CD14-positive monocyte (primary cell): ENCODE data around the gene SCUBE1. TPM values are rescaled to one million over a fixed set of nuclear protein-coding genes. Genes with fewer than 3 reads are reported as not detected.

Source experiments
- DNase-seq, 3 donors: peaks; one replicate each; pipeline ENCODE4 v3.0.0-alpha.2; 2011 to 2022
- H2AFZ ChIP-seq: 2 replicates; pipeline ENCODE4 v1.6.0; 2012; ENCODE audit warnings: mild to moderate bottlenecking, low read depth, low read length, inconsistent platforms; ENCODE audit not compliant: insufficient read depth, poor library complexity, severe bottlenecking
- H3K27ac ChIP-seq, 2 donors: 1 replicate in 1 of 2; 2 replicates in 1 of 2; pipeline ENCODE4 v1.5.1; 2012 to 2013; ENCODE audit warnings: low read length in 2 of 2, control low read depth in 1 of 2, inconsistent platforms in 1 of 2, low read depth in 1 of 2, mild to moderate bottlenecking in 1 of 2
- H3K27me3 ChIP-seq, 2 donors: one replicate each; pipeline versions ENCODE4 v1.6.0 to v1.6.1; 2011 to 2013; ENCODE audit warnings: low read length in 2 of 2; ENCODE audit not compliant: control insufficient read depth in 2 of 2, insufficient read depth in 2 of 2
- H3K36me3 ChIP-seq, 2 donors: replicated peaks in 1 of 2; 1 replicate in 1 of 2; 2 replicates in 1 of 2; pipeline versions ENCODE4 v1.5.1 to v1.6.1; 2012 to 2013; ENCODE audit warnings: low read length in 2 of 2, control low read depth in 1 of 2, inconsistent platforms in 1 of 2, mild to moderate bottlenecking in 1 of 2; ENCODE audit not compliant: insufficient read depth in 2 of 2, control insufficient read depth in 1 of 2
- H3K4me1 ChIP-seq, 2 donors: 1 replicate in 1 of 2; 2 replicates in 1 of 2; pipeline versions ENCODE4 v1.5.1 to v1.6.1; 2012 to 2013; ENCODE audit warnings: low read length in 2 of 2, control low read depth in 1 of 2, inconsistent platforms in 1 of 2, mild to moderate bottlenecking in 1 of 2, moderate library complexity in 1 of 2; ENCODE audit not compliant: insufficient read depth in 2 of 2, control insufficient read depth in 1 of 2
- H3K4me2 ChIP-seq: replicated peaks from 2 replicates; pipeline ENCODE3; 2012; ENCODE audit warnings: low read length, moderate library complexity, mild to moderate bottlenecking; ENCODE audit not compliant: poor library complexity, severe bottlenecking; ENCODE audit errors: extremely low read depth
- H3K4me3 ChIP-seq, 3 experiments: fragments of 200-600 bp in 1 of 3; sonication (generic) in 1 of 3; replicated peaks in 1 of 3; 1 replicate in 2 of 3; 2 replicates in 1 of 3; pipeline ENCODE4 v1.5.1; 2011 to 2013; ENCODE audit warnings: low read length in 3 of 3, mild to moderate bottlenecking in 3 of 3, control low read depth in 2 of 3, low read depth in 2 of 3, inconsistent platforms in 1 of 3, moderate library complexity in 1 of 3
- H3K79me2 ChIP-seq: 2 replicates; pipeline ENCODE4 v1.6.0; 2012; ENCODE audit warnings: mild to moderate bottlenecking, control low read depth, inconsistent platforms, low read length, moderate library complexity; ENCODE audit not compliant: insufficient read depth
- H3K9ac ChIP-seq: 2 replicates; pipeline ENCODE4 v1.6.0; 2017; ENCODE audit warnings: low read length, mild to moderate bottlenecking; ENCODE audit not compliant: insufficient read depth, poor library complexity, severe bottlenecking
- H3K9me3 ChIP-seq, 2 donors: replicated peaks in 1 of 2; 1 replicate in 1 of 2; 2 replicates in 1 of 2; pipeline versions ENCODE4 v1.5.1 to v1.6.1; 2012 to 2013; ENCODE audit warnings: low read length in 2 of 2, control low read depth in 1 of 2; ENCODE audit not compliant: control insufficient read depth in 1 of 2, insufficient read depth in 1 of 2
- H4K20me1 ChIP-seq: 2 replicates; pipeline ENCODE4 v1.6.0; 2012; ENCODE audit warnings: mild to moderate bottlenecking, low read length, control low read depth, moderate library complexity; ENCODE audit not compliant: insufficient read depth
- H3K27ac Mint-ChIP-seq, 7 donors: one replicate each; pipeline ENCODE4 v1.8.0; 2020; ENCODE audit warnings: mild to moderate bottlenecking in 7 of 7, mixed read lengths in 7 of 7, moderate library complexity in 6 of 7, inconsistent platforms in 2 of 7
- H3K27me3 Mint-ChIP-seq, 3 donors: one replicate each; pipeline ENCODE4 v1.8.0; 2021 to 2022; ENCODE audit warnings: low read depth in 3 of 3, mild to moderate bottlenecking in 3 of 3, mixed read lengths in 3 of 3, moderate library complexity in 3 of 3, inconsistent platforms in 1 of 3
- H3K36me3 Mint-ChIP-seq, 2 donors: one replicate each; pipeline ENCODE4 v1.8.0; 2020; ENCODE audit warnings: mixed read lengths in 2 of 2, inconsistent platforms in 1 of 2, mild to moderate bottlenecking in 1 of 2
- H3K4me1 Mint-ChIP-seq: one replicate; pipeline ENCODE4 v1.8.0; 2020; ENCODE audit warnings: mild to moderate bottlenecking, mixed read lengths
- H3K4me3 Mint-ChIP-seq, 2 donors: one replicate each; pipeline ENCODE4 v1.8.0; 2020; ENCODE audit warnings: mild to moderate bottlenecking in 2 of 2, mixed read lengths in 2 of 2, moderate library complexity in 1 of 2
- H3K9me3 Mint-ChIP-seq, 7 donors: one replicate each; pipeline ENCODE4 v1.8.0; 2020 to 2022; ENCODE audit warnings: mixed read lengths in 7 of 7, mild to moderate bottlenecking in 6 of 7, moderate library complexity in 6 of 7, inconsistent platforms in 2 of 7
- CTCF ChIP-seq: fragments of 200-600 bp; IDR thresholded peaks from one replicate; pipeline ENCODE4 v1.8.0; 2022; ENCODE audit warnings: antibody characterized with exemption, mild to moderate bottlenecking
- WGBS: methylation state at CpG from one replicate; pipeline ENCODE4 v1.1.5; 2013; ENCODE audit warnings: missing lambda C conversion rate; ENCODE audit not compliant: insufficient coverage; 5-methylcytosine and 5-hydroxymethylcytosine counted together
- intact Hi-C, 2 donors: fragments of 100-400 bp; cut with micrococcal nuclease; formaldehyde crosslinking; loops; one replicate each; pipeline versions ENCODE4 v1.15.0 to v1.15.1; 2023
- polyA minus RNA-seq: library from RNA; depleted of rRNA, polyadenylated mRNA; stranded (reverse); fragments of >200 nt; gene quantifications from 2 replicates; pipeline ENCODE4 v1.2.3, GENCODE V29; 2012
- polyA plus RNA-seq, 3 donors: library from polyadenylated mRNA; depleted of rRNA in 1 of 3; unstranded in 2 of 3; stranded (reverse) in 1 of 3; fragments of 300-500 nt in 2 of 3; fragments of >200 nt in 1 of 3; fragmentation: Illumina TruSeq in 2 of 3; gene quantifications; 1 replicate in 2 of 3; 2 replicates in 1 of 3; pipeline ENCODE4 v1.2.3, GENCODE V29; 2012 to 2021
- total RNA-seq, 12 experiments: library from RNA in 1 of 12; stranded (reverse) in 1 of 12; fragments of 120-200 nt in 1 of 12; gene quantifications; one replicate each; pipeline ENCODE4 v1.2.4 and lab custom pipeline; 2013 to 2026; ENCODE audit warnings: mixed read lengths in 6 of 12, inconsistent platforms in 1 of 12

The SCUBE1 gene
- 0.37 TPM for total RNA-seq (2013)
- polyA plus RNA-seq (under 1 TPM; 0.20 to 0.32 (median 0.26) TPM), polyA minus RNA-seq (0.28 and 0.48 TPM in 2 replicates), total RNA-seq (lab: John Stamatoyannopoulos, UW) (0.75 to 2.9 (median 1.4) reads per million in 11 experiments)

GRCh38 chr22:43343262-43343669 is at the start of gene SCUBE1:
Gene SCUBE1 (minus strand): TSS chr22:43343372. CDS start chr22:43343261, 111 bp downstream.
- TF ChIP-seq CTCF: no peak
- Histone ChIP-seq H4K20me1 (no peaks in the 10 kb centered on the region), H2AFZ (peak within 1 kb of the TSS; percentile 75), H3K4me3 (peak within 1 kb of the TSS in 1 of 3 experiments; percentile 62), H3K9me3 (no peaks in the 10 kb centered on the region), H3K4me1 (peaks cover 49 to 58% of the 10 kb centered on the region in 2 donors), H3K79me2 (no peaks in the 10 kb centered on the region), H3K4me2 (peak within 1 kb of the TSS; percentile 67), H3K36me3 (no peaks in the 10 kb centered on the region), H3K27me3 (peaks cover 13 to 39% of the 10 kb centered on the region in 2 donors), H3K27ac (no peak within 1 kb of the TSS), H3K9ac (peak within 1 kb of the TSS; percentile 12)
- peak; percentile 44 to 72 (median 72) for DNase-seq
- peaks cover 0 to 15% (median 8%) of the 10 kb centered on the region in 7 donors for H3K9me3 Mint-ChIP-seq
- intact Hi-C loops: loop anchor here in 1 of 2 donors (10.0 kb wide), 1 partner anchor 68 kb away; no protein-coding TSS in a partner anchor
- H3K27ac Mint-ChIP-seq: peak within 1 kb of the TSS in 2 of 7 donors; percentile 43 to 73
- peaks cover 8 to 10% of the 10 kb centered on the region in 2 donors for H3K36me3 Mint-ChIP-seq
- peaks cover 49% of the 10 kb centered on the region for H3K4me1 Mint-ChIP-seq
- 2% methylated on average over 55 of the region's 56 CpGs for WGBS
- H3K27me3 Mint-ChIP-seq: peaks cover 42 to 45% (median 42%) of the 10 kb centered on the region in 3 donors
- peak within 1 kb of the TSS; percentile 68 to 89 for H3K4me3 Mint-ChIP-seq

DNA sequence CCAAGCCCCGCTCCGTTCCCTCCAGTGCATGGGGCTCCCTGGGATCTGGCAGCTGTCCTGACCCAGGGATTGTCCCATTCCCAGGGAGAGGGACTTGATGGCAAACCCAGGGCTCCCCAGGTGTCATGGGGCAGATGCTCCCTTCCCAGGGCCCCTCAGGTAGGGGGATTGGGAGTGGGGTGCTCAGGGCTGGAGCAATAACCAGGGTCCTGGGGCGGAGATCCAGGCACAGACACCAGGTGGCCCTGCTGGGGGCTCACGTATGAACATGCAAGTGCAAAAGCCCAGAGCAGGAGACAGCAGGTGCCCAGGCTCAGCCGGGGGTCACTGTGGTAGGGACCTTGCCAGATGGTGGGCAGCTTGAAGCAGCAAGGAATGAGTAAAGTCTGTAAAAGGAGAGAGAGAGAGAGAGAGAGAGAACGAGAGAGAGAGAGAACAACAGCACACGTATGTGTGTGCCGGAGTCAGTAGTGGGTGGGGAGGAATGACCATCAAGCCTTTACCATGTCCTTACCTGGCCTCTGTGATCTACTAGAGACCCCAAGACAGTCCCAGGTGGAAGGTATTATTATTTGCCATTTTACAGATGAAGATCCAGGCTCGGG is 49.3 kb upstream of the SCUBE1 start:
- intact Hi-C loops: no loop called here
- no peaks in the 10 kb centered on the region for H3K27me3 ChIP-seq
- no peaks in the 10 kb centered on the region for H3K9me3 Mint-ChIP-seq
- H3K27ac Mint-ChIP-seq: no peak overlapping the region
- H3K4me1 Mint-ChIP-seq: peaks cover 1% of the 10 kb centered on the region
- no peaks in the 10 kb centered on the region for H4K20me1 ChIP-seq
- H3K36me3 ChIP-seq: no peaks in the 10 kb centered on the region
- DNase-seq: no peak
- H3K4me2 ChIP-seq: no peak overlapping the region
- H3K79me2 ChIP-seq: no peaks in the 10 kb centered on the region
- WGBS: 92% methylated on average over 4 of the region's 9 CpGs
- H3K36me3 Mint-ChIP-seq: no peaks in the 10 kb centered on the region
- peaks cover 10 to 14% (median 11%) of the 10 kb centered on the region in 3 donors for H3K27me3 Mint-ChIP-seq
- TF ChIP-seq CTCF: no peak
- H3K4me3 ChIP-seq: no peak overlapping the region
- no peak overlapping the region for H3K4me3 Mint-ChIP-seq
- H3K9me3 ChIP-seq: no peaks in the 10 kb centered on the region
- no peaks in the 10 kb centered on the region for H3K4me1 ChIP-seq
- H3K9ac ChIP-seq: no peak overlapping the region
- H3K27ac ChIP-seq: no peak overlapping the region
- no peak overlapping the region for H2AFZ ChIP-seq
